GM12892 (cell line): ENCODE measurements around the gene SRBD1.

ENCODE experiments used
- POLR2A ChIP-seq: IDR thresholded peaks from 2 replicates; pipeline ENCODE4 v1.6.1; 2011; ENCODE audit warnings: low read depth, low read length, control low read depth
- TAF1 ChIP-seq: IDR thresholded peaks from 2 replicates; pipeline ENCODE4 v1.6.1; 2011; ENCODE audit warnings: low read depth, mild to moderate bottlenecking, control low read depth, low read length, borderline replicate concordance

DNA sequence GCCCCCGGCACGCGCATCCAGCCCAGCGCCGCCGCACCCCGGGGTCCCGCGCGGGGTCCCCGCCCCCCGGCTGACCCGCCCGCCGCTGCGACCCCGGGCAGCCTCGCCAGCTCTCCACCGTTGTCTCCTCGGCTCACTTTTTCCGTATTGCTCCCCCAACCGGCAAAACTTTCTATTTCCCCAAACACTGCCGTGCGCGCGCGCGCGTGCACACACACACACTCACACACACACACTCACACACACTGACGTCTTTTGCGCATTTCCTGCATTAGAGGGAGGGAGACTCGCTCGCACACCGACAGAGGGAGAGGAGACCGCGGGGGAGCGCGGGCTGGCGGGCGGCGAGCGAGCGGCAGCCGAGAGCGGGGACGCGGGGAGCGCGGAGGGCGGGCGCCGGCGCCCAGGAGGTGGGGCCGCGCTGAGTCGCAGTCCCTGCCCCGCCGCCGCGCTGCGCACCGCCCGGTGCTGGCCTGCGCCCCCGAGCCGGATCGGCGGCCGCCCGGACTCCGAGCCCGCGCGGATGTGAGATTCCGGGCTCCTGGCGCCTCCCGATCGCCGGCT, 39.9 kb upstream of the SRBD1 start:
- peak; percentile 63; the same call in 1 of the 2 replicates for TF ChIP-seq TAF1
- peak; percentile 78; the same call in 1 of the 2 replicates for TF ChIP-seq POLR2A
